Esophagus (tissue), 2 donors: ENCODE results near the gene MRPL50. TPM values are rescaled to one million over a fixed set of nuclear protein-coding genes. Genes with fewer than 3 reads are reported as not detected.

Experiments used
- H3K27ac ChIP-seq, 2 donors: one replicate each; pipeline ENCODE4 v1.5.1; 2013; ENCODE audit warnings: low read depth in 2 of 2, mild to moderate bottlenecking in 2 of 2, inconsistent platforms in 1 of 2, low read length in 1 of 2, moderate library complexity in 1 of 2
- H3K27me3 ChIP-seq, 2 donors: one replicate each; pipeline ENCODE4 v1.6.1; 2013; ENCODE audit warnings: low read length in 2 of 2, control low read depth in 1 of 2, mild to moderate bottlenecking in 1 of 2; ENCODE audit not compliant: insufficient read depth in 2 of 2, control insufficient read depth in 1 of 2
- H3K36me3 ChIP-seq, 2 donors: one replicate each; pipeline ENCODE4 v1.6.1; 2013; ENCODE audit warnings: low read length in 1 of 2; ENCODE audit not compliant: control insufficient read depth in 2 of 2, insufficient read depth in 2 of 2
- H3K4me1 ChIP-seq, 2 donors: one replicate each; pipeline ENCODE4 v1.6.1; 2013; ENCODE audit warnings: low read length in 1 of 2; ENCODE audit not compliant: control insufficient read depth in 2 of 2, insufficient read depth in 2 of 2
- H3K4me3 ChIP-seq, 2 donors: one replicate each; pipeline ENCODE4 v1.5.1; 2013; ENCODE audit warnings: low read length in 2 of 2, mild to moderate bottlenecking in 2 of 2, low read depth in 1 of 2, moderate library complexity in 1 of 2
- H3K9me3 ChIP-seq, 2 donors: one replicate each; pipeline ENCODE4 v1.6.1; 2013; ENCODE audit warnings: mild to moderate bottlenecking in 2 of 2, low read depth in 1 of 2, low read length in 1 of 2, moderate library complexity in 1 of 2; ENCODE audit not compliant: control insufficient read depth in 2 of 2, insufficient read depth in 1 of 2
- WGBS, 2 donors: extraction: QIAGEN DNeasy Blood & Tissue Kit; methylation state at CpG; one replicate each; pipeline ENCODE4 v1.1.7; 2013; 5-methylcytosine and 5-hydroxymethylcytosine counted together
- polyA plus RNA-seq, 2 donors: library from polyadenylated mRNA; stranded (reverse); fragments of 200-250 nt; gene quantifications; one replicate each; pipeline ENCODE4 v1.2.3, GENCODE V29; 2013
- donor health status: healthy with polysubstance abuse.
- donor health status: Bipolar disorder and iron deficiency.

MRPL50 gene
- polyA plus RNA-seq, 2 donors: 5.0 to 6.6 TPM

- Histone ChIP-seq H3K27me3 (no peaks in the 10 kb centered on the region), H3K9me3 (peaks cover 0 to 3% of the 10 kb centered on the region in 2 donors), H3K4me1 (no peaks in the 10 kb centered on the region), H3K4me3 (no peak overlapping the region), H3K36me3 (no peaks in the 10 kb centered on the region), H3K27ac (no peak overlapping the region)
- 82 to 88% methylated on average over 2 of the region's 2 CpGs for WGBS, 2 donors
Measured at GRCh38 chr9:101419863-101420262, 21.4 kb upstream of the MRPL50 start.

- no peaks in the 10 kb centered on the region for H3K36me3 ChIP-seq
- no peaks in the 10 kb centered on the region for H3K27me3 ChIP-seq
- 68 to 71% methylated on average over 7 of the region's 7 CpGs for WGBS, 2 donors
- H3K9me3 ChIP-seq: peaks cover 0 to 3% of the 10 kb centered on the region in 2 donors
- no peak overlapping the region for H3K4me3 ChIP-seq
- no peak overlapping the region for H3K27ac ChIP-seq
- no peaks in the 10 kb centered on the region for H3K4me1 ChIP-seq
Measured at GRCh38 chr9:101418518-101419430, 20.4 kb upstream of the MRPL50 start.

GRCh38 chr9:101417977-101418376, 19.6 kb upstream of the MRPL50 start:
- H3K4me3 ChIP-seq: no peak overlapping the region
- peaks cover 0 to 3% of the 10 kb centered on the region in 2 donors for H3K9me3 ChIP-seq
- no peaks in the 10 kb centered on the region for H3K27me3 ChIP-seq
- no peaks in the 10 kb centered on the region for H3K36me3 ChIP-seq
- no peak overlapping the region for H3K27ac ChIP-seq
- no peaks in the 10 kb centered on the region for H3K4me1 ChIP-seq

- no peaks in the 10 kb centered on the region for H3K27me3 ChIP-seq
- H3K9me3 ChIP-seq: peaks cover 0 to 3% of the 10 kb centered on the region in 2 donors
- H3K27ac ChIP-seq: no peak overlapping the region
- H3K4me1 ChIP-seq: no peaks in the 10 kb centered on the region
- no peaks in the 10 kb centered on the region for H3K36me3 ChIP-seq
- no peak overlapping the region for H3K4me3 ChIP-seq
Measured at GRCh38 chr9:101417389-101417788, 19.0 kb upstream of the MRPL50 start.

- Histone ChIP-seq H3K4me3 (no peak overlapping the region), H3K36me3 (no peaks in the 10 kb centered on the region), H3K9me3 (peaks cover 0 to 3% of the 10 kb centered on the region in 2 donors), H3K27me3 (no peaks in the 10 kb centered on the region), H3K27ac (no peak overlapping the region), H3K4me1 (no peaks in the 10 kb centered on the region)
Measured at GRCh38 chr9:101415578-101415977, 17.2 kb upstream of the MRPL50 start.

- Histone ChIP-seq H3K9me3 (peaks cover 2 to 3% of the 10 kb centered on the region in 2 donors), H3K4me1 (no peaks in the 10 kb centered on the region), H3K4me3 (no peak overlapping the region), H3K36me3 (no peaks in the 10 kb centered on the region), H3K27ac (no peak overlapping the region), H3K27me3 (no peaks in the 10 kb centered on the region)
Measured at GRCh38 chr9:101414839-101415238, 16.4 kb upstream of the MRPL50 start.

- H3K4me1 ChIP-seq: no peaks in the 10 kb centered on the region
- 97 to 98% methylated on average over 4 of the region's 4 CpGs for WGBS, 2 donors
- H3K27me3 ChIP-seq: no peaks in the 10 kb centered on the region
- H3K27ac ChIP-seq: no peak overlapping the region
- H3K9me3 ChIP-seq: peaks cover 9 to 11% of the 10 kb centered on the region in 2 donors
- no peak overlapping the region for H3K4me3 ChIP-seq
- peaks cover 14 to 16% of the 10 kb centered on the region in 2 donors for H3K36me3 ChIP-seq
Measured at GRCh38 chr9:101409079-101409477, 10.7 kb upstream of the MRPL50 start.

GRCh38 chr9:101408374-101409078, 10.1 kb upstream of the MRPL50 start:
- Histone ChIP-seq H3K4me3 (no peak overlapping the region), H3K9me3 (peaks cover 9 to 11% of the 10 kb centered on the region in 2 donors), H3K27me3 (no peaks in the 10 kb centered on the region), H3K4me1 (no peaks in the 10 kb centered on the region), H3K36me3 (peaks cover 14 to 16% of the 10 kb centered on the region in 2 donors), H3K27ac (no peak overlapping the region)
- 98 to 99% methylated on average over 5 of the region's 5 CpGs for WGBS, 2 donors

GRCh38 chr9:101403516-101404285, 5.3 kb upstream of the MRPL50 start:
- 94 to 95% methylated on average over 9 of the region's 9 CpGs for WGBS, 2 donors
- H3K9me3 ChIP-seq: peaks cover 5 to 9% of the 10 kb centered on the region in 2 donors
- no peak overlapping the region for H3K27ac ChIP-seq
- H3K4me1 ChIP-seq: peaks cover 0 to 3% of the 10 kb centered on the region in 2 donors
- peaks cover 17 to 27% of the 10 kb centered on the region in 2 donors for H3K36me3 ChIP-seq
- no peak overlapping the region for H3K4me3 ChIP-seq
- no peaks in the 10 kb centered on the region for H3K27me3 ChIP-seq
